COLO829 (cell line): ENCODE results near the gene PLD5.

Experiments
- DNase-seq: peaks from one replicate; pipeline ENCODE4 v3.0.0; 2012; ENCODE audit warnings: low spot score

The PLD5 gene

GRCh38 chr1:242056988-242057744 lies 467.3 kb downstream of the PLD5 start:
- no peak for DNase-seq

GRCh38 chr1:242055749-242056320 lies 468.7 kb downstream of the PLD5 start:
- no peak for DNase-seq

- no peak for DNase-seq
These were observed 481.3 kb downstream of the PLD5 start for GRCh38 chr1:242043165-242043564.

DNA sequence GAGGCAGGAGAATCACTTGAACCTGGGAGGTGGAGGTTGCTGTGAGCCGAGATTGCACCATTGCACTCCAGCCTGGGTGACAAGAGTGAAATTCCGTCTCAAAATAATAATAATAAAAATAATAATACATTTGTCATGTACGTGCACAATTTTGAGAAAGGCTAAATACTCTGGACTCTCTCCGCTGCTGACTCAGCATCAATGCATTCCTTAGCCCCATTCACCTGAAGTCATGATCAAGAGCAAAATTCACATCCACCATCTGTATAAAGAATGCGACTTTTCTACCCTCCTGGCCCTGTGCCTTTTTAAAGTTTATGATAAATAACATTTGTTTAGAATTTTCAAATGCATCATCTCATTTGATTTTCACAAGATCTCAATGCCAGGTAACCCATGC lies 490.1 kb downstream of the PLD5 start:
- DNase-seq = no peak

DNA sequence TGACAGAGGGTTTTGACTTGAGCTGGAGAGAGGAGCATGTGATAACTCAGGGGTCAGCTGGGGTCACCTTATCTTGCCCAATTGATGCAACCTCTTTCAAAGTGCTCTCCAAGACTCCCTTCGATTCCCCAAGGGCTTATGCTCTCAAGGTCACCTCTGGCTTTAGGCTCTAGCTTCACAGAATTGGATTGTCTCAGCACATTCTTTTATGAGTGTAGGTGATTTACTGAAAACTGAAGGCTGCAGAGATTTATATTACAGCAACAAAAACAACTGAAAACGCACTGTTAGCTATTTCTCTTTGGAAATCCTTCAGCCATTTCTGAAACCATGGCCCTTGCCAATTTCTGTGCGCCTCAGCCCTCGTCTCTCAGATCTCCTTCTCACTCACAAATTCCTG lies 491.1 kb downstream of the PLD5 start:
- DNase-seq = no peak
